Activated CD4-positive, CD25-positive, alpha-beta regulatory T cell treated with anti-CD3 and anti-CD28 coated beads, Interleukin-2, amount 50 U/mL, for 72 hours (primary cell): ENCODE measurements around the gene TMEM92.
"Not testable (repeated sequence)": the region's sequence is repeated elsewhere in the genome, so short reads cannot be mapped to it uniquely, and the experiment has no call there.

ENCODE experiments used
- DNase-seq: peaks from one replicate; pipeline ENCODE4 v3.0.0; 2021

Gene TMEM92

DNA sequence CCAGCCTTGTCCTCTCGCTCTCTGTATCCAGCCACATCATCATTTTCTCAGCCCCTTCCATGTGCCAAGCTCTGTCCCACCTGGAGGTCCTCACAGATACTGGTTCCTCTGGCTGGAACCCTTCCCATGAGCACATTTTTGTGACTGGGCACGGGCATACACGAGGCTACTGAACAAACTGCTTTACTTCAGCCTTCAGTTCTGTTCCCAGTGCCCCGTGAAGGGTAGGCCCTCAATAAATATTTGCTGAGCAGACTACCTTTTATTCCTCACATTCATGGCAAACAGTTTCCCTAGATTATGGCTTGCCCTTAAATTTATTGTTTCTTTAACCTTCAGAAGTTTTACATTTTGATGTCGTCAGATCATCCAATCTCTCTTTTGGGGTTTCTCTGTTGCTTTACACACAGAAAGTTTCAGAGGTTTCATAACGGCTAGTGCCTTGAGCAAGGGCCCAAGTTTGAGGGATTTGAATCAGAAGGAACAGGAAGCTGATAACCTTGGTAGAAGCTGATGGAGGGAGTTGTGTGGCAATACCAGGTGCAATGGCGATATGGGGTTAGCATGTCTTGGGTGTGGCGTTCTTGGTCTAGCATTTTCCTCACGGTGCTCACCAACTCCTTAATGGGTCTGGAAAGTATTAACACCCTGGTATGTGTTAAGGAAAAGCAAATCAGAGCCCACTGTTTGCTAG is 27.8 kb downstream of the TMEM92 start:
- DNase-seq, result no peak

DNA sequence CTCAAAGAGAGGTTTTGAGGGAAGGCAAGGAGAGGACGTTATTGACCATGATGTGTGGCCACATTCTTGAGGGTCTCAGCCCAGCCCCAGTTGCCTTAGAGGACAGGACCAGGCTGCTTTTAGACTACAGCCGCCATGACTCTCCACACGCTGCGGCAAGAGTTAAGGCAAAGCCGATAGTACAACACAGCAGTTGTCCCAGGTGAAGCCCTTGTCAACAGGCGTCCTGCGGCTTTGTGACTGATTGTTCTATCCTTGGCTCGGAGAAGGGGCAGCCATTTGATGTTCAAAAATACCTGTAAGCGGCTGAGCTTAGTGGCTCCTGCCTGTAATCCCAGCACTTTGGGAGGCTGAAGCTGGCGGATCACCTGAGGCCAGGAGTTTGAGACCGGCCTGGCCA is 28.8 kb downstream of the TMEM92 start:
- no peak for DNase-seq

DNA sequence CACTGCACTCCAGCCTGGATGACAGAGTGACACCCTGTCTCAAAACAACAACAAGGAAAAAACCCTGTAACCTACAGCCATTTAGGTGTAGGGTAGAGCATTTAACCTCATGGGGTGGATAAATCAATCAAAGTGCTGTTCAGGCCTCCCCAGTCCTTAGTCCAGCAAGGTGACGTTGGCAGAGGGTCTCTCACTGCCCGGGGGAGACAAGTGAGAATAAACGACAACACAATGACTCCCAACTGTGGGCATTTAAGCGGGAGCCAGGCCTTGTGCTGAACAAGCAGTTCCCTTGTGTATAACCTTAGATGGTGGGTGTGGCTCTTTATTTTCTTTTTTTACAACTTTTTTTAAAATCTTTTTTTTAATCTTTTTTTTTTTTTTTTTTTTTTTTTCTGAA is 29.3 kb downstream of the TMEM92 start:
- no peak for DNase-seq

DNA sequence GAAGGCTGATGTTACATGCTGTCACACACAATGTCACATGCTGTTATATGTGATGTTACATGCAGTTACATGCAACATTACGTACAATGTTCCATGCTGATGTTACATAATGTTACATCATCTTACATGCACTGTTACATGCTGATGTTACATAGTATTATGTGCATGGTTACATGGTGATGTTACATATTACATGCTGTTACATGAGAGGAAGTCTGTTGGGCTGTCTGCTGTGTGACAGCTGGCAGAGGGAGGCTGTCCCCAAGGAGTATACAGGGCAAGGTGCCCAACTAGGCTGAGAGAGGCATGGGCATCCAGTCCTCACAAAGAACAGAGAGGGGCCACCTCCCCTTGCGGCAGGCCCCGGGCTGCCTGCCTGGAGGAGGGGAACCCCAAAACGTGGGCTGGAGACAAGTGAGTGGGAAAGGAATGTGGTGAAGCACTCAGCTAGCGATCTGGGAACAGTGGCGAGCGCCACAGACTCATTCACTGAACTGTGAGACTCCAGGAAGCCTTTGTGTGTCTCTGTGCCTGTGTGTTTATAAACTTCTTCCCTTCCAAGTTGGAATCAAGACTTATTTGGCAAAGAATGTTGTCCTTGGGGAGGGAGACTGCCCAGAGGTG is 30.6 kb downstream of the TMEM92 start:
- DNase-seq, result no peak

DNA sequence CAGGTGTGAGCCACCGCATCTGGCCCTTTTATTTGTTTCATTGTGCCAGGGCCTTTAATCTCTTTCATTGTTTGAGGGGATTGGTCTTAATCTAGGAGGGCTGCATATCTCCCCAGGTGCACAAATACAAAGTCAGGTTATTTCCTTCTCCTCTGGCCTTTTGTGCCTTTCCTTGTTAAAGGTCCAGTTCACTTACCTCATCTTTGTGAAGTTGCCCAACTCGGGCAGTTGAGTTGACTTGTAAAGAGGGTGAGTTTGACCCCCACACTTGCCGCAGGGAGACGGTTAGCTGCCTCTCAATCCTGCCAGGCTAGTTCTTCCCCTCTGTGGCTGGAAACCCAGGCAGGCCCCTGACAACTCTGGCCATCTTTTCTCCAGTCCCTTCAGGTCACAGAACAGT is 33.4 kb downstream of the TMEM92 start:
- no peak for DNase-seq

DNA sequence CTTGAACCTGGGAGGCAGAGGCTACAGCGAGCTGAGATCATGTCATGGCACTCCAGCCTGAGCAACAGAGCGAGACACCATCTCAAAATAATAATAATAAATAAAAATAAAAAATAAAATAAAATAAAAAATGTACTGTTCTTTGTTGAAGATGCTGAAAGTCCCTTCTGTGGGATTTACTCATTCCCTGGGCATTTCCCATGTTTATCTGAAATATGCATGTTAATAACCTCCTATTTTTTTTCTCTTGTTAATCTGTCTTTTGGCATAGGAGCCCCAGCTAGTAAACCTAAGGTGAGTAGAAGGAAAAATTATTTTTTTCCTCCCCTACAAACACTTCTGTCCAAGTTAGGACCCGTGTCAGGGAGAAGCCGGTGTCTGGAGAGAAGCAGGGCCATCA is 34.4 kb downstream of the TMEM92 start:
- no peak for DNase-seq

DNA sequence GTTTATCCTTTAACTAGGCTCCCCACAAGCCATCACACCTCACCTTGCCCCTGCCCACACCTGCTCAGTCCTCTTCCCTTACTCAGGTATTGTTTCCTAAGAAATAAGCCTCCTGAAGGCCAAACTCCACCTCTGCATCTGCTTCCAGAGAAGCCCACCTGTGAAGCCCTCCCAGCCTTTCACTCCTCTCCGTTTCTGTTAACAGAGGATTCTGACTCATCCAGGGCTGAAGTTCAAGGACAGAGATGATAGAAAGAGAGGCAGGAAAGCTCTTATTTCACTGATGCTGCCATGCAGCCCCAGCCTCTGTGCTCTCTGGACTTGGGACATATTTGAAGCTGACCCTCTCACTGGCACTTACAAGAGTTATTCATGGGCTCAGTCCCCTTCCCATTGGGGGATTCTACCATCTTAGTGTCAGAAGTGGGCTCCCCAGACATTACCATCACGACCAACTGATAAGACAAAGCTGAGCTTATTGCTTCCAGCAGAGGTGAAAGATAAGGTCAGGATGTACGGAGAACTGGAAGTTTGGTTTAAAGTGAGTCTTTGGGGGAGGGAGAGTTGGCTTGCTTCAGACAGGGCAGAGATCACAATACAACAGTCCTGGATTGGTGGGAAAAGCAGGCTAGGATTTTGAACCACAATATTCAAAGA is 36.3 kb downstream of the TMEM92 start:
- no peak for DNase-seq

DNA sequence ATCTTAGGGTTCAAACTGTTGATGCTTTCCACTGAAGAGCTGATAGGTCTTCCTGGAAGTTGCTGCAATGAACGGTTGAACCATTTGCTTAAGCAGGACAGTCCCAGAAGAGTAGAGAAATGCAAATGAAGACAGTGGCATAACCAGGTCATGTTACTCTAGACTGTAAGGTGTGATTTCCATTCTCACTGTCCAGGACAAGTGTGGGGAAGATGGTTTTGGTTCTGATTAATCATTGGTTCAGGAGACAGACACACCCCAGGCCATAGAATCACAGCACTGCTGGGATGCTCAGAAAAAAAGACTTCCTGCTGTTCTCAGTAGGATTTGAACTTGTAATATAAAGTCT is 36.8 kb downstream of the TMEM92 start:
- DNase-seq, result no peak

DNA sequence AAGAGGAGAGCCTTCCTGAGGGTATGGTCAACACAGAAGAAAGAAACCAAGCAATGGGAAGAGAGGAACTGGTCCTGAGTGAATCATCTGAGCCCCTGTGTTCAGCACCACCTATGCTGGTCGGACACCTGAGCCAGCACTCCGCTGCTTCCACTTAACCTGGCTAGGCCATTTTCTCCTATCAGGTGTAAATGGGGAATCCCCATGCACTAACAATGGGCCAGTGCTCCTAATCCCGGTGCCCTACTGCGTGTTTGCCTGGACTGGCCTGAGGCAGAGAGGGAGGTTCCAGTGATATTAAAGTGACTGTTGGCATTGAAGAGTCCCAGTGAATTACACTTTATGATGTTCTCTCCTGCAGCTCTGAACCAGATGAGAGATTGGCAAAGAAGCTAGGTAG is 37.2 kb downstream of the TMEM92 start:
- no peak for DNase-seq

DNA sequence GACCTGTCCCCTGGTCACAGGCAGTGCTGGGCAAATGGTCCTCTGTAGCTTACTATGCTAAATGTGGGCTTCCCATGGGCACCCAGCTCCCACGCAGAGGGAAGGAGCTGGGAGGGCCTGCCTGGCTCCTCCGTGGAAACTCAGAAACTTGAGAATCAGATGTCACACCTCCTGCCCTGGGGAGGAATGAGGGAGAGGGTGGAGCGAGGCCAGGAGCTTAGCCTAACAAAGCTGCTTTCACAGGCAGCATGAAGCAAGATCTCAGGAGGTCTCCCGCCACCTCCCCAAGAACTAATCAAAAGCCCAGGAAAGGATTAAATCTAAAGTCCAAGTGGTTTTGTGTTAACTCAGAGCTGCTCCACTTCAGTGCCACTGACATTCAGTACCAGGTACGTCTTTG is 38.0 kb downstream of the TMEM92 start:
- DNase-seq, result no peak

DNA sequence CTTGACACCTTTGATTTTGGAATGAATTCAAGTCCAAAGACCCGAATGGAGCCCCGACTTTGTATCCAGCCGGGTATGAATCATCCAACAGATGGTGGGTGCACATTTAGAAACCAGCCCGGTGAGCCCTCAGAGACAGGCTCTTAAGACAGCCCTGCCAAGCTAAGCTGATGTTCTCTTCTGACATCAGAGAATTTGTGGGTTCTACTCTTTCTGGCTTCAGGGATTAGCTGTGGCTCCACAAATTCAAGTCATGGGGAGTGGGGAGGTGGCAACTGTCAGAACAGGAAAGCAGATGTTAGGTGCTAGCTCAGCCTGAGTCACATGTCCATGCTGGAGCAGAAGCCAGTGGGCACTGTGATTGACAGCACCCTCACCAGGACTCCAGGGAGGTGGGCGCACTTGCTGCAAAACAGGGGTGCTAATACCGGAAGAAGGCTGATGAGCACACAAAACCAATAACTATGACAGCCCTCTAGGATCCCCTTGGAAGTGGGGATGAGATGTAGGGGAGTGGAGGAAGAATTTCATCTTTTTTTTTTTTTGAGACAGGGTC is 40.3 kb downstream of the TMEM92 start:
- no peak for DNase-seq

DNA sequence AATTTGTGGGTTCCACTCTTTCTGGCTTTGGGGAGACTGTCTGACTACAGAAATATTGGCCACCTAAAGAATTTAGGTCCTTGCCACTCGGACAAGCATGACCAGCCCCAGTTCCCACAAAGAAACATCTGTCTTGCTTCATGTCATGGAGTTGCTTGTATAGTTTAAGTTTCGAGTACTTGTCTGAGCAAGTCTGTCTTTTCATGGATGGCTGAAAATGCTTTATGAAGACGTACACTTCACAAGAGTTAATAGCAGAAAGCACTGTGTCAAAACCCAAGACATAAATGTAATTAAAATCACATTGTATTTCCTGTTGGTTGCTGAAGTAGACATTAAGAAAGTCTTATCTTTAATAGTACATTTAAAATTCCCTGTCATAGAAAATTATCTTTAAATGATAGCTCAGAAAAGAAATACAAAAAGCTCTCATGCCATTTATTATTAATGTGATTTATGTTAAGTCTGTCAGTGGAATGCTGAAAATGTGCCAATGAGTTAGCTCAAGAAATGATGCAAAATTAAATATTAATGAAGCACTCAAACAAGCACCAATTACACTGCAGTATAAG is 41.8 kb downstream of the TMEM92 start:
- no peak for DNase-seq

DNA sequence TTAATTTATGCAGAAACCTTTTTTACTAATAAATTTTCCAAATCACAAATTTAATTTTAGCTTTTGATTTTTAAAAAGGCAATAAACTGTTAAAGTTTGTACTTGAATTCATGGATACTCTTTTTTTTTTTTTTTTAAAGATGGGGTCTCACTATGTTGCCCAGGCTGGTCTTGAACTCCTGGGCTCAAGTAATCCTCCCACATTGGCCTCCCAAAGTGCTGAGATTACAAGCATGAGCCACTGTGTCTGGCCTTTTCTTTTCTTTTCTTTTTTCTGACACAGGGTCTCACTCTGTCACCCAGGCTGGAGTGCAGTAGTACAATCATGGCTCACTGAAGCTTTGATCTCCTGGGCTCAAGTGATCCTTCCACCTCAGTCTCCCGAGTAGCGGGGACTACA is 42.4 kb downstream of the TMEM92 start:
- not testable (repeated sequence) for DNase-seq

DNA sequence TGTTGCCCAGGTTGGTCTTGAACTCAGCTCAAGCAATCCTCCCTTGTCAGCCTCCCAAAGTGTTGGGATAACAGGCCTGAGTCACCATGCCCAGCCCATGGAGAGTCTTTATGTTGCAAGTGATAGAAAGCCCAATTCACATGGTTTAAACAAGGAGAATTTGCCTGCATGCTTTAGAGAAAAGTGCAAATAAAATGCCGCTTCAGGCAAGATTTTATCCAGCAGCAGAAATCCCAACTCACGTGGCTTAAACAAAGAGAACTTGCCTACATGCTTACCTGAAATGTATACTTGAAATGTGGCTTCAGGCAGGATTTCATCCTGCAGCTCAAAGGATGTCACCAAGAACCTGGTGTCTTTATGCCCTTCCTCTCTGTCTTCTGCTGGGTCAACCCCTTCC is 42.9 kb downstream of the TMEM92 start:
- no peak for DNase-seq

DNA sequence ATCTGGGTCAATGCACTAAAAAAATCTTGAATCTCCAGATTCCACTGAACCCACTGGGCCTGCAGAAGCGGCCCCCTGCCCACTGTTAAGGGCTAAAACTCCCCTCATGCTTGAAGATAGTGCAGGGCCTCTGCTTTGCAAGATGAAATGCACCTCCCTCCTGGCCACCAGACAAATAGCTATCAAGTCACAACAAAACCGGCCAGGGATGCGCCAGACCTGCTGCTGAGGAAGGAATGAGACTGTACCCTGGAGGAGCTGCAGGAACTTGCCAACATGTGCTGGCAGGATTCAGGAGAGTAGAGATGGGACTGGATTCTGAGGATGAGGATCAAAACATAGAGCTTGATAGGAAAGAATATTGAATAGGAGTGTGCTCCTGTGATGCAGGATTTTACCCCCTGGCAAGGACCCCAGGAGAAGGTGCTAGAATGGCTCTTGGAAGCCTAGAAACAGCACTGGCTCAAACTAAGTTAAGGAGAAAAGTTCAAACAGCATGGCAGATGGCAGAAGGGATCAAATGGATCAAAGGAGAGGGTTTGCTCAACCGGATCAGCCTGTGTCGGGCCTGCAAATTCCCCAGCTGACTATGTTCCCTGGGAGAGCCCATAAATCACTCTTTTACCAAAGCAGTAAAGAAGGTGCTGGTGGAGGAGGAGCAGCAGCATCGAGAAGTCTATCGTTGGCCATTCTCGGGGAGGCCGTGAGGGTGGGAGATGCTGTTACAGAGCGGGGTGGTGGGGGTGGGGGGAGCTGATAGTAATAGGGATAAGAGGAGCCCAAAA is 44.4 kb downstream of the TMEM92 start:
- DNase-seq, result no peak

DNA sequence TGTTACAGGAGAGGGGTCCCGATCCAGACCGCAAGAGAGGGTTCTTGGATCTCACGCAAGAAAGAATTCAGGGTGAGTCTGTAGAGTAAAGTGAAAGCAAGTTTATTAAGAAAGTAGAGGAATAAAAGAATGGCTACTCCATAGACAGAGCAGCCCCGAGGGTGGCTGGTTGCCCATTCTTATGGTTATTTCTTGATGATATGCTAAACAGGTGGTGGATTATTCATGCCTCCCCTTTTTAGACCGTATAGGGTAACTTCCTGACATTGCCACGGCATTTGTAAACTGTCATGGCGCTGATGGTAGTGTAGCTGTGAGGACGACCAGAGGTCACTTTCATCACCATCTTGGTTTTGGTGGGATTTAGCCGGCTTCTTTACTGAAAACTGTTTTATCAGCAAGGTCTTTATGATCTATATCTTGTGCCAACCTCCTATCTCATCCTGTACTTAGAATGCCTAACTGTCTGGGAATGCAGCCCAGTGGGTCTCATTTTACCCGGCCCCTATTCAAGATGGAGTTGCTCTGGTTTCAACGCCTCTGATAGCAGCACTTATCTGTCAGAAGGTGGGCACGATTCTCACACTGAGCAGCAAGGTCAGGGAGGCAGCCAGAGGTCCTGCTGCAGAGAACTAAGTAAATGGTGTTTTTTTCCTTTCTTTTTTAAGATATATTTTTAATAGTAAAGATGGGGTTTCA is 45.2 kb downstream of the TMEM92 start:
- DNase-seq, result no peak

DNA sequence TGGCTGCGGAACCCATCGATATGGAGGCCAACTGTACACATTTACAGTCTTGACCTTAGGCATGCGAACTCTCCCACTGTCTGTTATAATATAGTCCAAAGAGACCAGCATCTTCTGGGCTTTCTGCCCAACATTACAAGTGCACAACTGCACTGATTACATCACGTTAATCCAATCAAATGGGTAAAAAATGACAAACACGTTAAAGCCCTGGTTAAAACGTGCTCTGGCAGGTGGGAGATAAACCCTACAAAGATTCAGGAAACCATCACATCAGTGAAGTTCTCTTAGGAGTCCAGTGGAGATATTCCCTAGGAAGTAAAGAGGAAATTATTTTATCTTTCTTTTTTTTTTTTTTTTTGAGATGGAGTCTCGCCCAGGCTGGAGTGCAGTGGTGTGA is 48.0 kb downstream of the TMEM92 start:
- no peak for DNase-seq

DNA sequence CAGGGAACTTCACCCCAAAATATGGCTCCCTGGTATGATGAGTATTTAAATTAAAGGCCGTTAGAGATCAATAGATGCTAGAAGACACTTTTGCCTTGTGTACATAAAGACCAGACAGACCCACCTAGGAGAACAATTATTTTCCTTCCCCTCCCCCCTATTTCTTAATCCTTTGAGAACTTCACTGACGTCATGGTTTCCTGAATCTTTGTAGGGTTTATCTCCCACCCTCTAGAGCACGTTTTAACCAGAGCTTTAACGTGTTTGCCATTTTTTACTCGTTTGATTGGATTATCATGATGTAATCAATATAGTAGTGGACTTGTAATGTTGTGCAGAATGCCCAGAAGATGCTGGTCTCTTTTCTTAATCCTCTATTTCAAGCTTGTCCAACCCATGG is 48.8 kb downstream of the TMEM92 start:
- DNase-seq, result no peak

DNA sequence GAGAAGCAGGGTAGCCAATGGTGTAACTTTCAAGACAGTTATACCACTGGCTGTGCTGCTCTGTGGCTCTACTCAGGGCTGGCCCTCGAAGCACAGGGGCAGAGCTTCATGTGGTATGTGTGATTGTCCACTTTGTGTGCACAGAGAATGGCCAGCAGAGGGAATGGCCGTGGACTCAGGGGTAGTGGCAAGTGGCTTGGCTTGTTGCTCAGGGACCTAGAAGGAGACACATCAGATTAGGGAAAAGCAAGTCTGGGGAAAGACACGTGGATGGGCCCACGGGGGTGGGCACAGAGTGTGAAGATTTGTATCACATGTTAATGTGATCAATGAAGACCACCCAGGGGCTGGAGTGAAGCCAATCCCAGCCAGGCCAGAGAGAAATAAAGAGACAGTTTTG is 51.6 kb downstream of the TMEM92 start:
- DNase-seq, result no peak

DNA sequence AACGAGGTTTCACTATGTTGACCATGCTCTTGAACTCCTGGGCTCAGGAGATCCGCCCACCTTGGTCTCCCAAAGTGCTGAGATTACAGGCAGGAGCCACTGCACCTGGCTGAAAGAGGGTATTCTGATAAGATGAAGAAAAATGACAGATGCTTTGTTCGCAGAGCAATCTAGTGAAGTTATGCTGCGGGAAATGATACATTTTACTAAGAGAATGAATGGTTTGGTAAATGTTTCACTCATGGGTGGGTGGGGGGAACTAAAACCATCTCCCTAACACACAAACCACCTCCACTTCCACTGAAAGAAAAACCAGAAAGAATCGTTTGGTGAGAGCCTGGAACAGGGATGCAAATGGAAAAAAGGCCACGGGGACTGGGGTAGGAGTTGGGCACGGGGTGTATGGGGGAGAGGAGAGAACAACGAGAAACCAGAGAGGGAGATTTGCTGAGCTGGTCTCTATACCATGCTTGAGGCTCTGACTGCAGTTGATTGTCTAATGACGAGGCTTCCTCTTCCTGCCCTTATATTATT is 52.6 kb downstream of the TMEM92 start:
- DNase-seq, result no peak

DNA sequence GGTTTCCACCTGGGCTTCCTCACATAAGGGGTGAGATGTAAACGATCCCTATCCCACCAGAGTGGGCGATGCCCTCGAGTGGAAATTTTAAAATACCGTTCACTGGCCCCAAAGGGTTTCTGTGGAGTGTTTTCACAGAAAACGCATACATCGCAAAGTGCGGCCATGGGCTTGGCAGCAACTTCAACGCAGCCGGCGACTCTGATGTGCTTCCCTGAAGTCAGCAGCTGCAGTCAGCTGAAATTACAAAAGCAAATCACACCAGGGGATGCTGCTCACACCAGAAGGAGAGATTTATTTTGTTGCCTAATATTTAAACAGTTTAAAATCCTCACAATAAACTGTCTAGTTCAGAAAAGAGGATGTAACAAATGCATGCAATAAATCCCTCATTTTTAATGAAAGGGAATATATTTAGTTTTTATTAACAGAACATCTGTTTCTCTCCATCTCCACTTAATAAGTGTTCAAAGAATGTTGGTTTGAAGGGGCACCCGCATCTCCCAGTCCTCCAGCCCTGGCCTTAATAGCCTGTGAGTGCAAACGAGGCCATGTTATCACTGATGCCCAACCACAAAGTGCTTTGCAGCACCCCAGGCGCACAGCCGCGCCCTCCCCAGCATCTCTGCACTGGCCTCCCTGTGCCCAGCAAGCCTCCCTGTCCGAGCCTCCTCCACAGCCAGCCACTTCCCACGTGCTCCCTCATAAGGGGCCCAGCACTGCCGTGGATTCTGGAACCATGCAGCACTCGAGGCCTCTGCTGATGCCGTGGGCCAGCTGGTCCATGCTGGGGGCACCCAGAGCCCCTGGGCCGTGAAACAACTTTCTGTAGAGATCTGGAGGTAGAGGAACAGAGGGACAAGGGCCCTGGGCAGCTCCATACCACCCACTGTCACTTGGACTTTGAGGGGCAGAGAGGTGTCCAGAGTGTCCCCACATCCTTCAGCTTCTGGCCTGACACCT is 54.4 kb downstream of the TMEM92 start:
- no peak for DNase-seq
